SK-N-SH treated with all-trans-retinoic acid at 6 μM for 48 hours (cell line): ENCODE results near the gene CNTNAP3B.
"Not testable (repeated sequence)": the region's sequence is repeated elsewhere in the genome, so short reads cannot be mapped to it uniquely, and the experiment has no call there.

ENCODE experiments used
- GLIS3 ChIP-seq: fragments of 250-450 bp; sonication (Bioruptor Pico); IDR thresholded peaks from 2 replicates; pipeline ENCODE4 v1.5.0; 2020; ENCODE audit warnings: mild to moderate bottlenecking, moderate library complexity
- OSR1 ChIP-seq: fragments of 250-450 bp; sonication (Bioruptor Pico); IDR thresholded peaks from 2 replicates; pipeline ENCODE4 v1.8.0; 2022; ENCODE audit warnings: moderate library complexity, mild to moderate bottlenecking, inconsistent platforms
- ZC3H10 ChIP-seq: fragments of 250-450 bp; sonication (Bioruptor Pico); IDR thresholded peaks from 2 replicates; pipeline ENCODE4 v1.5.1; 2021; ENCODE audit warnings: mild to moderate bottlenecking, moderate library complexity
- ZNF8 ChIP-seq: fragments of 450-650 bp; formaldehyde crosslinking; IDR thresholded peaks from 2 replicates; pipeline ENCODE4 v1.5.0; 2020; ENCODE audit warnings: mild to moderate bottlenecking, moderate library complexity

DNA sequence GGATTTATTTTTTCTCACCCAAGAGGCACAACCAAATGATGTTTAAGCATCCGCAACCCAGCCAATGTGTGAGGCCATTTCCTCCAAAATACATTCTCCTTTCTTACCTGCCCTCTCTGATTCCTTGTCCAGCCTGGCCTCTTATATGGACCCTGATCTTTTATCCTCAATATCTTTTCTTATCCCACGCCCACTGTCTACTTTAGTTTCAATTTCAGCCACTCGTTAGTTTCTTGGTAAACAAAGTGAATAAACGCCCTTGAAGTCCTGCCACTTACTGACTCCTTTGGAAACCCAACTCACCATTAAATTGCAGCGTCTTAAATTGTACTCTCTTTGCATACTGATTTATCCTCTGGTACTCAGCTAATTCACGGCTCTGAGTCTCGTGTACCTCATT, 281.4 kb downstream of the CNTNAP3B start:
- TF ChIP-seq GLIS3 (CRISPR knock-in tag); ZC3H10; ZNF8; OSR1 (CRISPR knock-in tag): not testable (repeated sequence)
